Measurements from ENCODE around the gene SEBOX. TPM values are rescaled to one million over a fixed set of nuclear protein-coding genes. Genes with fewer than 3 reads are reported as not detected.

The SEBOX gene
- polyA plus RNA-seq, 1 experiment, result not detected

DNA sequence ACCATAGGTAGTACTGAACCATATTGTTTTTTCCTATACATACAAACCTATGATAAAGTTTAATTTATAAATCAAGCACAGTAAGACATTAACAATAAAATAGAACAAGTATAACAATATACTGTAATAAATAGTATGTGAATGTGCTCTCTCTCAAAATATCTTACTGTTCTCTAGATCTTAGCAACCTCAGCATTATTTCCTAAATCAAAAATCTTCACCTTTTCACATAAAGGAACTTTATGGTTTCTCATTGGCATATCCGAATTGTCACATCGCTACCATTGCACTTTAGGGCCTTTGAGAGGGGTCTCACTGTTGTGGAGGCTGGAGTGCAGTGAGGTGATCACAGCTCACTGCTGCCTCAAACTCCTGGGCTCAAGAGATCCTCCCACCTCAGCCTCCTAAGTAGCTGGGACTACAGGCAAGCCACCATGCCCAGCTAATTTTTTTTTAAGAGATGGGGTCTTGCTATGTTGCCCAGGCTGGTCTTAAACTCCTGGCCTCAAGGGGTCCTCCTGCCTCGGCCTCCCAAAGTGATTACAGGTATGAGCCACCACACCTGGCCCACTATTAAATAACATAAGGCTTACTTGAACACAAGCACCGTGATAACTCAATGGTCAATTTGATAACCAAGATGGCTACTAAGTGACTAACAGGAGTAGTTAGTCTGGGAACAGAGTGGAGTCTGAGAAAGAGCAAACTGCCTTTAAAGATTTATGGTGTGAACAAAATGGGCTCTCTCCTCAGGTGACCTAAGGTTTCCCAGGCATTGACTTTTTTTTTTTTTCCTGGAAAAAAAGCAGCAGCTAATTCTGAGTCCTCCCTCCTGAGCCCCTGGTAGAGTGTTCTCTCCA lies 48.9 kb downstream of the SEBOX start:
- no peak for TF ChIP-seq CTCF (IDR thresholded peaks at IDR 0.05; ENCODE audit: low read depth, low read length)
- Histone ChIP-seq H3K9me3 (ENCODE audit: control insufficient read depth, insufficient read depth, low read length) (no peaks in the 10 kb centered on the region), H3K27me3 (ENCODE audit: control insufficient read depth, insufficient read depth, low read length) (peaks cover 9% of the 10 kb centered on the region), H3K27ac (ENCODE audit: low read depth, low read length) (no peak overlapping the region), H3K4me3 (ENCODE audit: low read depth, low read length) (no peak overlapping the region)
- POLR2A ChIA-PET, result no interaction called here
- CTCF ChIA-PET, result no interaction called here
- DNase-seq (ENCODE audit: low read depth, low spot score), result no peak

DNA sequence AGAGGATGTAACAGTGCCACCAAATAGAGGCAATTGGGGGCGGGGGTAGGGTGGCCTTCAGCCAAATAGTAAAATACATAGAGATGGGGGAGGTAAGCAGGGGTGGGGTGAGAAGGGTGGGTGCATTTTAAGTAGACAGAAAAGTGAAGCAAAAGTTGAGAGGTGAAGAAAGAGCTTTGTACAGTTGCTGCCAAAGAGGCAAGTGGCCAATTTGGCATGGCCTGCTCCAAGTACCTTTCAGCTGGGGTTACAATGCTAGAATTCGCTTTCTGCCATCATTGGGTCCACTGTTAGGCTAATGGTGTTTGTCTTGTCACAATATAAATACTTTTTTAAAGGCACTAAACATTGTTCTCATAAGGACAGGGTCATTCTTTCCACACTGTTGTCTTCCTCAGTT lies 51.2 kb downstream of the SEBOX start:
- DNase-seq (ENCODE audit: low read depth, low spot score), result no peak
- Histone ChIP-seq H3K4me3 (ENCODE audit: low read depth, low read length) (no peak overlapping the region), H3K27me3 (ENCODE audit: control insufficient read depth, insufficient read depth, low read length) (peaks cover 16% of the 10 kb centered on the region), H3K9me3 (ENCODE audit: control insufficient read depth, insufficient read depth, low read length) (no peaks in the 10 kb centered on the region), H3K27ac (ENCODE audit: low read depth, low read length) (no peak overlapping the region)
- no peak for TF ChIP-seq CTCF (IDR thresholded peaks at IDR 0.05; ENCODE audit: low read depth, low read length)
- POLR2A ChIA-PET, result interaction anchor here (0.6 kb wide), 1 partner anchor 58 kb away, joined by 3 read pairs; no protein-coding TSS in a partner anchor
- CTCF ChIA-PET, result no interaction called here

Other genes starting within 250 kb of the SEBOX start
- gene TMEM97, start 46.0 kb downstream of the SEBOX start, polyA plus RNA-seq (2011; rRNA removed), result 12.1 and 16.1 TPM in 2 replicates
- gene IFT20, start 29.7 kb downstream of the SEBOX start, polyA plus RNA-seq (2011; rRNA removed), result 43.5 and 67.1 TPM in 2 replicates
- 51.2 and 64.7 TPM in 2 replicates for gene TNFAIP1, start 29.4 kb downstream of the SEBOX start, polyA plus RNA-seq (2011; rRNA removed)
- gene POLDIP2, start 7.7 kb downstream of the SEBOX start, polyA plus RNA-seq (2011; rRNA removed), result 84.7 and 97.7 TPM in 2 replicates
- gene VTN, start 5.1 kb upstream of the SEBOX start, polyA plus RNA-seq (2011; rRNA removed), result 0.53 and 1.3 TPM in 2 replicates
- gene SARM1, start 6.5 kb upstream of the SEBOX start, polyA plus RNA-seq (2011; rRNA removed), result 6.2 and 6.7 TPM in 2 replicates
- gene SLC46A1, start 41.0 kb upstream of the SEBOX start, polyA plus RNA-seq (2011; rRNA removed), result 2.5 and 3.4 TPM in 2 replicates
- not detected in 2 replicates for gene SLC13A2, start 108.4 kb upstream of the SEBOX start, polyA plus RNA-seq (2011; rRNA removed)
- not detected in 2 replicates for gene FOXN1, start 141.1 kb upstream of the SEBOX start, polyA plus RNA-seq (2011; rRNA removed)
- gene UNC119, start 187.4 kb upstream of the SEBOX start, polyA plus RNA-seq (2011; rRNA removed), result 51.2 and 54.3 TPM in 2 replicates
- 51.8 and 64.8 TPM in 2 replicates for gene PIGS, start 206.3 kb upstream of the SEBOX start, polyA plus RNA-seq (2011; rRNA removed)
- 46.3 and 48.6 TPM in 2 replicates for gene ALDOC, start 211.7 kb upstream of the SEBOX start, polyA plus RNA-seq (2011; rRNA removed)
- 17.0 and 17.4 TPM in 2 replicates for gene SPAG5, start 233.8 kb upstream of the SEBOX start, polyA plus RNA-seq (2011; rRNA removed)
- gene RSKR, start 249.0 kb upstream of the SEBOX start, polyA plus RNA-seq (2011; rRNA removed), result 4.6 and 6.0 TPM in 2 replicates